ENCODE measurements around the gene SSPN. TPM values are rescaled to one million over a fixed set of nuclear protein-coding genes. Genes with fewer than 3 reads are reported as not detected.

The SSPN gene
- total RNA-seq, 1 experiment from 2014 or later: 0.21 TPM

GRCh38 chr12:26299751-26300150, 104.4 kb downstream of the SSPN start:
- CTCF ChIA-PET: interaction anchor here (0.7 to 3.0 kb wide), 8 partner anchors 10 to 181 kb away, joined by 3 to 12 read pairs (median 4); no protein-coding TSS in a partner anchor
- Mint-ChIP-seq H3K4me1 (ENCODE audit: insufficient read depth, unreplicated experiment) (peaks cover 8% of the 10 kb centered on the region), H3K9me3 (ENCODE audit: unreplicated experiment) (no peaks in the 10 kb centered on the region), H3K27me3 (ENCODE audit: insufficient read depth, unreplicated experiment) (no peaks in the 10 kb centered on the region), H3K4me3 (ENCODE audit: unreplicated experiment) (peak overlapping the region; percentile 61), H3K36me3 (ENCODE audit: insufficient read depth, unreplicated experiment) (peaks cover 5% of the 10 kb centered on the region), H3K27ac (ENCODE audit: low read depth, unreplicated experiment) (peak overlapping the region; percentile 76)
- DNase-seq (ENCODE audit: unreplicated experiment): no peak
- no peak for TF ChIP-seq CTCF (IDR thresholded peaks at IDR 0.05; ENCODE audit: unreplicated experiment)
- intact Hi-C loops (cut with micrococcal nuclease): loop anchor here (1.0 kb wide), 2 partner anchors 20 to 173 kb away; no protein-coding TSS in a partner anchor
- POLR2A ChIA-PET: interaction anchor here (0.6 to 2.8 kb wide), 8 partner anchors 11 to 191 kb away, joined by 3 to 32 read pairs (median 6); no protein-coding TSS in a partner anchor
- no TSS peak for BruUV-seq (replicated peaks)

Other genes with a start within 250 kb of the SSPN start
- gene RASSF8, start 236.9 kb upstream of the SSPN start, total RNA-seq (2022): 52.9 and 70.1 TPM in 2 replicates
- gene BHLHE41, start 70.5 kb upstream of the SSPN start, total RNA-seq (2022): 1.1 and 3.4 TPM in 2 replicates

Data from MCF 10A (cell line).